K562 (cell line): ENCODE data around the gene ASRGL1. TPM values are rescaled to one million over a fixed set of nuclear protein-coding genes. Genes with fewer than 3 reads are reported as not detected.
A peak's percentile ranks its signal among the peaks of the same experiment; 100 is the strongest.
"Not testable (repeated sequence)": the region's sequence is repeated elsewhere in the genome, so short reads cannot be mapped to it uniquely, and the experiment has no call there.

Experiments used
- ATAC-seq: fragments of 200-7000 bp; cut with Tn5 transposase; 3 replicates; pipeline ENCODE4 v1.9.1; 2020; ENCODE audit warnings: moderate library complexity
- BruUV-seq: library from RNA; stranded (reverse); fragments of 400-500 nt; replicated peaks from 2 replicates; lab custom pipeline; 2021; lab: Mats Ljungman, UMichigan
- CTCF ChIA-PET: fragments of 300-600 bp; formaldehyde crosslinking; extraction: SDS; loops from one replicate; lab custom pipeline; 2021; ENCODE audit warnings: low intra/inter-chr PET ratio; lab: Yijun Ruan, JAX
- POLR2A ChIA-PET: fragments of 300-600, 350-650 bp; sonication (Branson Sonifier 250); formaldehyde crosslinking; extraction: SDS; loops from one replicate; lab custom pipeline; 2021; ENCODE audit warnings: antibody characterized with exemption, inconsistent platforms; lab: Yijun Ruan, JAX
- DNase-seq, 4 experiments: peaks; one replicate each; pipeline versions ENCODE4 v3.0.0 to v3.0.0-alpha.2; 2011 to 2018; ENCODE audit warnings: low spot score in 3 of 4, mixed read lengths in 3 of 4; ENCODE audit errors: extremely low read depth in 1 of 4
- FAIRE-seq: peaks from 2 replicates; lab custom pipeline; 2011; peaks lifted over from hg19 to GRCh38; lab: Jason Lieb, UNC
- H2AFZ ChIP-seq: 2 replicates; pipeline ENCODE4 v1.6.0; 2011; ENCODE audit warnings: low read depth, low read length, control low read depth, inconsistent platforms
- H3K27ac ChIP-seq: fragments of 200-600 bp; 3 replicates; pipeline ENCODE4 v1.8.0; 2011; ENCODE audit warnings: low read depth, mild to moderate bottlenecking, control low read depth, inconsistent platforms, low read length, moderate library complexity, mixed read lengths; ENCODE audit errors: extremely low read depth
- H3K27me3 ChIP-seq, 2 experiments: fragments of 300-600 bp in 1 of 2; 2 replicates in 1 of 2; 3 replicates in 1 of 2; pipeline versions ENCODE4 v1.6.0 to v1.8.0; 2011; ENCODE audit warnings: inconsistent platforms in 2 of 2, low read length in 2 of 2, mild to moderate bottlenecking in 1 of 2, mixed read lengths in 1 of 2, moderate library complexity in 1 of 2; ENCODE audit not compliant: control insufficient read depth in 2 of 2, insufficient read depth in 2 of 2
- H3K36me3 ChIP-seq: fragments of 300-600 bp; 3 replicates; pipeline ENCODE4 v1.8.0; 2011; ENCODE audit warnings: mild to moderate bottlenecking, low read length, inconsistent platforms; ENCODE audit not compliant: control insufficient read depth, insufficient read depth
- H3K4me1 ChIP-seq, 2 experiments: fragments of 200-600 bp in 1 of 2; replicated peaks in 1 of 2; 2 replicates in 1 of 2; 3 replicates in 1 of 2; pipeline versions ENCODE4 v1.5.1 to v1.8.0; 2011; ENCODE audit warnings: inconsistent platforms in 2 of 2, low read length in 2 of 2, mild to moderate bottlenecking in 1 of 2, mixed read lengths in 1 of 2, moderate library complexity in 1 of 2; ENCODE audit not compliant: control insufficient read depth in 2 of 2, insufficient read depth in 2 of 2
- H3K4me2 ChIP-seq: 2 replicates; pipeline ENCODE4 v1.6.1; 2011; ENCODE audit warnings: low read length, control low read depth, inconsistent platforms, mixed read lengths; ENCODE audit not compliant: insufficient read depth
- H3K4me3 ChIP-seq: fragments of 200-600 bp; sonication (generic), shearing (Covaris generic); 2 replicates; pipeline ENCODE4 v1.5.1; 2016; ENCODE audit warnings: control low read depth, inconsistent platforms
- H3K79me2 ChIP-seq: fragments of 200-600 bp; 3 replicates; pipeline ENCODE4 v1.8.0; 2011; ENCODE audit warnings: low read length, inconsistent platforms; ENCODE audit not compliant: control insufficient read depth, insufficient read depth
- H3K9ac ChIP-seq, 2 experiments: 2 replicates each; pipeline versions ENCODE4 v1.6.0 to v1.6.1; 2011; ENCODE audit warnings: low read depth in 2 of 2, low read length in 2 of 2, control low read depth in 1 of 2, inconsistent platforms in 1 of 2, mild to moderate bottlenecking in 1 of 2, mixed read lengths in 1 of 2; ENCODE audit not compliant: insufficient read depth in 1 of 2
- H3K9me1 ChIP-seq: one replicate; pipeline ENCODE4 v1.6.0; 2011; ENCODE audit warnings: inconsistent platforms, mild to moderate bottlenecking, low read length, moderate library complexity; ENCODE audit not compliant: control insufficient read depth, insufficient read depth
- H3K9me3 ChIP-seq: replicated peaks from 2 replicates; pipeline ENCODE4 v1.5.1; 2011; ENCODE audit warnings: low read depth, low read length, inconsistent platforms; ENCODE audit not compliant: control insufficient read depth, insufficient read depth
- H4K20me1 ChIP-seq: replicated peaks from 2 replicates; pipeline ENCODE4 v1.6.1; 2011; ENCODE audit warnings: low read length, inconsistent platforms, mixed read lengths; ENCODE audit not compliant: control insufficient read depth, insufficient read depth
- ARID1B ChIP-seq: fragments of 450-650 bp; IDR thresholded peaks from 2 replicates; pipeline ENCODE4 v1.6.1; 2016; ENCODE audit warnings: antibody characterized with exemption, mild to moderate bottlenecking, inconsistent platforms
- MYNN ChIP-seq, 2 experiments: sonication (generic); formaldehyde crosslinking in 1 of 2; IDR thresholded peaks; 2 replicates each; pipeline versions ENCODE4 v1.5.0 to v1.6.1; 2016 to 2020; ENCODE audit warnings: antibody characterized with exemption in 1 of 2, missing genetic modification reagents in 1 of 2
- SP1 ChIP-seq: sonication (generic); formaldehyde crosslinking; IDR thresholded peaks from 2 replicates; pipeline ENCODE4 v1.8.1; 2022; ENCODE audit warnings: mild to moderate bottlenecking, missing genetic modification reagents
- STAT5A ChIP-seq: IDR thresholded peaks from 2 replicates; pipeline ENCODE4 v1.6.1; 2012; ENCODE audit warnings: low read length, inconsistent platforms, borderline replicate concordance
- TARDBP ChIP-seq: fragments of 450-650 bp; IDR thresholded peaks from 2 replicates; pipeline ENCODE4 v1.6.1; 2016
- TBL1XR1 ChIP-seq, 2 experiments: IDR thresholded peaks; 2 replicates each; pipeline ENCODE4 v1.6.1; 2012; ENCODE audit warnings: improper control_type of control experiment in 2 of 2, low read length in 2 of 2, mild to moderate bottlenecking in 1 of 2
- TCF3 ChIP-seq: sonication (generic); formaldehyde crosslinking; IDR thresholded peaks from 2 replicates; pipeline ENCODE4 v1.4.0; 2020; ENCODE audit warnings: mild to moderate bottlenecking, missing genetic modification reagents
- TEAD1 ChIP-seq, 2 experiments: fragments of 450-650 bp in 1 of 2; sonication (generic) in 1 of 2; formaldehyde crosslinking; IDR thresholded peaks; 2 replicates each; pipeline versions ENCODE4 v1.4.0 to v1.8.0; 2020 to 2022; ENCODE audit warnings: mild to moderate bottlenecking in 2 of 2, missing genetic modification reagents in 1 of 2
- TEAD4 ChIP-seq, 2 experiments: sonication (generic) in 1 of 2; formaldehyde crosslinking in 1 of 2; IDR thresholded peaks; 2 replicates each; pipeline versions ENCODE4 v1.6.1 to v1.8.0; 2012 to 2022; ENCODE audit warnings: borderline replicate concordance in 1 of 2, inconsistent platforms in 1 of 2, low read length in 1 of 2, mild to moderate bottlenecking in 1 of 2, missing genetic modification reagents in 1 of 2
- ZNF263 ChIP-seq: sonication (generic); formaldehyde crosslinking; IDR thresholded peaks from 2 replicates; pipeline ENCODE4 v1.8.0; 2022; ENCODE audit warnings: mild to moderate bottlenecking, missing genetic modification reagents, borderline replicate concordance
- ZNF384 ChIP-seq: IDR thresholded peaks from 2 replicates; pipeline ENCODE4 v1.6.1; 2012; ENCODE audit warnings: low read depth, low read length, improper control_type of control experiment
- ZNF583 ChIP-seq: fragments of 250-450 bp; sonication (Bioruptor Pico); IDR thresholded peaks from 2 replicates; pipeline ENCODE4 v1.4.0; 2020
- WGBS: fragments of 100-300 bp; shearing (Covaris generic); methylation state at CpG from one replicate; pipeline ENCODE4 v1.1.6; 2016; ENCODE audit warnings: low coverage, mixed read lengths; ENCODE audit not compliant: insufficient coverage; ENCODE audit errors: missing lambda C conversion rate; 5-methylcytosine and 5-hydroxymethylcytosine counted together
- in situ Hi-C: fragments of 300-500 bp; cut with MboI; formaldehyde crosslinking; loops from 4 replicates; pipeline ENCODE4 v1.15.0; 2018; ENCODE audit warnings: inconsistent platforms, mixed read lengths
- intact Hi-C: fragments of 100-400 bp; cut with micrococcal nuclease; formaldehyde crosslinking; loops from 2 replicates; pipeline ENCODE4 v1.14.2; 2022
- polyA plus RNA-seq, 8 experiments: library from polyadenylated mRNA; depleted of rRNA in 4 of 8; stranded (reverse) in 5 of 8; unstranded in 3 of 8; fragments of >200 nt; fragmentation: Nextera tagmentation in 2 of 8; fragmentation: Illumina TruSeq in 1 of 8; extraction: Ambion mirVana in 2 of 8; extraction: Trizol in 1 of 8; gene quantifications; 2 replicates each; pipeline versions ENCODE4 v1.2.1 to v1.2.3, GENCODE V29; 2011 to 2014; ENCODE audit warnings: inconsistent platforms in 1 of 8, missing spikeins in 1 of 8
- total RNA-seq, 7 experiments: library from RNA; depleted of rRNA in 6 of 7; stranded (reverse); fragments of >200 nt in 6 of 7; fragmentation: Illumina TruSeq in 2 of 7; extraction: Trizol in 2 of 7; gene quantifications; 2 replicates each; pipeline versions ENCODE4 v1.2.1 to v1.2.3, GENCODE V29; 2011 to 2021; ENCODE audit warnings: low replicate concordance in 1 of 7
- TF ChIP-seq, protein P1 (sequence below), 3 experiments: fragments of 200-800 bp in 1 of 3; sonication (Bioruptor generic) in 1 of 3; sonication (generic) in 1 of 3; formaldehyde crosslinking in 1 of 3; IDR thresholded peaks; 2 replicates each; pipeline versions ENCODE4 v1.6.1 to v1.8.0; 2016 to 2022; ENCODE audit warnings: mild to moderate bottlenecking in 2 of 3, missing compliant biosample characterization in 2 of 3, missing genetic modification characterization in 2 of 3, missing genetic modification reagents in 1 of 3
- TF ChIP-seq, protein P2 (sequence below): fragments of 450-650 bp; conservative IDR thresholded peaks from 2 replicates; pipeline ENCODE4 v1.6.1; 2016; ENCODE audit warnings: missing genetic modification characterization, low read depth, mild to moderate bottlenecking, missing compliant biosample characterization, moderate library complexity
- TF ChIP-seq, protein P3 (sequence below): fragments of 200-800 bp; sonication (Bioruptor generic); IDR thresholded peaks from 2 replicates; pipeline ENCODE4 v1.6.1; 2017; ENCODE audit warnings: missing genetic modification characterization, missing compliant biosample characterization
- TF ChIP-seq, protein P4 (sequence below): fragments of 450-650 bp; formaldehyde crosslinking; IDR thresholded peaks from 2 replicates; pipeline ENCODE4 v1.4.0; 2022; ENCODE audit warnings: mild to moderate bottlenecking, moderate library complexity

The ASRGL1 gene
- total and polyA plus RNA-seq, 9 of the 15 experiments (the other 6 are each of a cell fraction or from before 2014, with no cell fraction given), result 3.1 to 23.0 (median 11.2) TPM

DNA sequence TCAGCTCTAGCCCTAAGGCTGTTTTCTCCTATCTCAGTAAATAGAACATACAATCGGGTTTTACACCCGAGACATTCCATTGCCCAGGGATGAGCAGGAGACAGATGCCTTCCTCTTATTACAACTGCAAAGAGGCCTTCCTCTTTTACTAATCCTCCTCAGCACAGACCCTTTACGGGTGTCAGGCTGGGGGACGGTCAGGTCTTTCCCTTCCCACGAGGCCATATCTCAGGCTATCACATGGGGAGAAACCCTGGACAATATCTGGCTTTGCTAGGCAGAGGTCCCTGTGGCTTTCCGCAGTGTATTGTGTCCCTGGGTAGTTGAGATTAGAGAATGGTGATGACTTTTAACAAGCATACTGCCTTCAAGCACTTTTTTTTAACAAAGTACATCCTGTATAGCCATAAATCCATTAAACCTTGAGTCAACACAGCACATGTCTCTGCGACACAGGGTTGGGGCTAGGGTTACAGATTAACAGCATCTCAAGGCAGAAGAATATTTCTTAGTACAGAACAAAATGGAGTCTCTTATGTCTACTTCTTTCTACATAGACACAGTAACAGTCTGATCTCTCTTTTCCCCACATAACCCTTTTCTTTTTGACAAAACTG is 31.7 kb downstream of the ASRGL1 start:
- CTCF ChIA-PET; H3K4me3 ChIP-seq; intact Hi-C loops; H3K9me3 ChIP-seq; BruUV-seq; in situ Hi-C loops; H4K20me1 ChIP-seq; H3K36me3 ChIP-seq; H3K79me2 ChIP-seq; H3K27me3 ChIP-seq; H3K9me1 ChIP-seq; H3K9ac ChIP-seq; TF ChIP-seq TEAD4 (CRISPR knock-in tag; IDR thresholded peaks at IDR 0.05; ENCODE audit: borderline replicate concordance); MYNN (CRISPR knock-in tag; IDR thresholded peaks at IDR 0.05): not testable (repeated sequence)
- peak overlapping the region; percentile 50; the same call in 1 of the 2 replicates for H2AFZ ChIP-seq
- under 1% methylated on average over 7 of the region's 7 CpGs for whole genome bisulfite sequencing
- FAIRE-seq, result peak; percentile 67
- H3K27ac ChIP-seq, result peak overlapping the region; percentile 54; the same call in 2 of the 3 replicates
- peak; percentile 36 for ATAC-seq
- peak in 1 of 4 experiments; percentile 90 for DNase-seq
- POLR2A ChIA-PET, result interaction anchor here (1.0 kb wide), 1 partner anchor 9 kb away, joined by 3 read pairs; no protein-coding TSS in a partner anchor
- H3K4me2 ChIP-seq, result peak overlapping the region; percentile 44
- peaks cover 14% of the 10 kb centered on the region in 2 experiments; a peak in 4 of 5 replicates for H3K4me1 ChIP-seq
- TF ChIP-seq STAT5A (peak; percentile 85), SP1 (CRISPR knock-in tag) (peak; percentile 84; the same call in 1 of the 2 replicates), ARID1B (peak; percentile 97), TCF3 (peak; percentile 99), ZNF263 (CRISPR knock-in tag) (peak; percentile 34; the same call in 1 of the 2 replicates), TEAD4 (IDR thresholded peaks at IDR 0.05; ENCODE audit: low read length) (peak; percentile 95), ZNF583 (CRISPR knock-in tag) (0 out of 2 replicates have a peak, but pooled peaks have one; percentile 57), MYNN (IDR thresholded peaks at IDR 0.05) (peak; percentile 86), TARDBP (peak; percentile 62; the same call in 1 of the 2 replicates), ZNF384 (peak; percentile 89), TBL1XR1 (IDR thresholded peaks at IDR 0.05; ENCODE audit: low read length in 2 of 2) (peak in 1 of 2 experiments; percentile 52; a peak in 1 of 4 replicates), TEAD1 (CRISPR knock-in tag; IDR thresholded peaks at IDR 0.05) (peak in 1 of 2 experiments; percentile 69; a peak in 1 of 4 replicates)
- TF ChIP-seq, protein P1, sequence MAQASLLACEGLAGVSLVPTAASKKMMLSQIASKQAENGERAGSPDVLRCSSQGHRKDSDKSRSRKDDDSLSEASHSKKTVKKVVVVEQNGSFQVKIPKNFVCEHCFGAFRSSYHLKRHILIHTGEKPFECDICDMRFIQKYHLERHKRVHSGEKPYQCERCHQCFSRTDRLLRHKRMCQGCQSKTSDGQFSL (CRISPR knock-in tag; IDR thresholded peaks at IDR 0.05), result not testable (repeated sequence)
- TF ChIP-seq, protein P1 (tag; IDR thresholded peaks at IDR 0.05), result 0 out of 4 replicates have a peak, but pooled peaks of 1 of the 2 experiments have one; percentile 42
- TF ChIP-seq, protein P2, sequence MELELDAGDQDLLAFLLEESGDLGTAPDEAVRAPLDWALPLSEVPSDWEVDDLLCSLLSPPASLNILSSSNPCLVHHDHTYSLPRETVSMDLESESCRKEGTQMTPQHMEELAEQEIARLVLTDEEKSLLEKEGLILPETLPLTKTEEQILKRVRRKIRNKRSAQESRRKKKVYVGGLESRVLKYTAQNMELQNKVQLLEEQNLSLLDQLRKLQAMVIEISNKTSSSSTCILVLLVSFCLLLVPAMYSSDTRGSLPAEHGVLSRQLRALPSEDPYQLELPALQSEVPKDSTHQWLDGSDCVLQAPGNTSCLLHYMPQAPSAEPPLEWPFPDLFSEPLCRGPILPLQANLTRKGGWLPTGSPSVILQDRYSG (tag), result peak; percentile 84
- TF ChIP-seq, protein P3, sequence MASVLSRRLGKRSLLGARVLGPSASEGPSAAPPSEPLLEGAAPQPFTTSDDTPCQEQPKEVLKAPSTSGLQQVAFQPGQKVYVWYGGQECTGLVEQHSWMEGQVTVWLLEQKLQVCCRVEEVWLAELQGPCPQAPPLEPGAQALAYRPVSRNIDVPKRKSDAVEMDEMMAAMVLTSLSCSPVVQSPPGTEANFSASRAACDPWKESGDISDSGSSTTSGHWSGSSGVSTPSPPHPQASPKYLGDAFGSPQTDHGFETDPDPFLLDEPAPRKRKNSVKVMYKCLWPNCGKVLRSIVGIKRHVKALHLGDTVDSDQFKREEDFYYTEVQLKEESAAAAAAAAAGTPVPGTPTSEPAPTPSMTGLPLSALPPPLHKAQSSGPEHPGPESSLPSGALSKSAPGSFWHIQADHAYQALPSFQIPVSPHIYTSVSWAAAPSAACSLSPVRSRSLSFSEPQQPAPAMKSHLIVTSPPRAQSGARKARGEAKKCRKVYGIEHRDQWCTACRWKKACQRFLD, result peak; percentile 74; the same call in 1 of the 2 replicates
- TF ChIP-seq, protein P4, sequence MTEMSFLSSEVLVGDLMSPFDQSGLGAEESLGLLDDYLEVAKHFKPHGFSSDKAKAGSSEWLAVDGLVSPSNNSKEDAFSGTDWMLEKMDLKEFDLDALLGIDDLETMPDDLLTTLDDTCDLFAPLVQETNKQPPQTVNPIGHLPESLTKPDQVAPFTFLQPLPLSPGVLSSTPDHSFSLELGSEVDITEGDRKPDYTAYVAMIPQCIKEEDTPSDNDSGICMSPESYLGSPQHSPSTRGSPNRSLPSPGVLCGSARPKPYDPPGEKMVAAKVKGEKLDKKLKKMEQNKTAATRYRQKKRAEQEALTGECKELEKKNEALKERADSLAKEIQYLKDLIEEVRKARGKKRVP, result peak; percentile 67; the same call in 1 of the 2 replicates
